Ammon's horn (tissue), 1 donor: ENCODE results near the gene AFF1.

Source experiments
- DNase-seq: peaks from one replicate; pipeline ENCODE4 v3.0.0-alpha.2; 2016; ENCODE audit warnings: low spot score

The AFF1 gene

DNA sequence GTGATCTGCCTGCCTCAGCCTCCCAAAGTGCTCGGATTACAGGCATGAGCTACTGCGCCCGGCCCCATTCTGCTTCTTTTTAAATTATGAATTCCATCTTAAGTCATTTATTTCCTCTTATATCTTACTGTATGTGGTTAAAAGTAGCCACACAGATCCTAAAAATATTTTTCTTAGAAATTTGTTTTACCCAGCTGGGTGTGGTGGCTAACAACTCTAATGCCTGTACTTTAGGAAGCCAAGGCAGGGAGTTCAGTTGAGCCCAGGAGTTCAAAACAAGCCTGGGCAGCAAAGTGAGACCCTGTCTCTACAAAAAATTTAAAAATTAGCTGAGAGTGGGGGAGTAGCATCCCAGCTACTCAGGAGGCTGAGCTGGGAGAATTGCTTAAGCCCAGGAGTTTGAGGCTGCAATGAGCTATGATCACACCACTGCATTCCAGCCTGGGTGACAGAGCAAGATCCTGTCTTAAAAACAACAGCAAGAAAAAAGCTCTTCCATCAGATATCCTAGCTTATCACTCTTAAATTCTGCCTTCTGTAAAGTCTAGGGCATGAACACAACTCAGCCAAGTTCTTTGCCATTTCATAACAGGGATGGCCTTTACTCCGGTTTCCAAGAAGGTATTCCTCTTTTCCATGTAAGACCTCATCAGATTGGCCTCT is 15.1 kb upstream of the AFF1 start:
- no peak for DNase-seq

DNA sequence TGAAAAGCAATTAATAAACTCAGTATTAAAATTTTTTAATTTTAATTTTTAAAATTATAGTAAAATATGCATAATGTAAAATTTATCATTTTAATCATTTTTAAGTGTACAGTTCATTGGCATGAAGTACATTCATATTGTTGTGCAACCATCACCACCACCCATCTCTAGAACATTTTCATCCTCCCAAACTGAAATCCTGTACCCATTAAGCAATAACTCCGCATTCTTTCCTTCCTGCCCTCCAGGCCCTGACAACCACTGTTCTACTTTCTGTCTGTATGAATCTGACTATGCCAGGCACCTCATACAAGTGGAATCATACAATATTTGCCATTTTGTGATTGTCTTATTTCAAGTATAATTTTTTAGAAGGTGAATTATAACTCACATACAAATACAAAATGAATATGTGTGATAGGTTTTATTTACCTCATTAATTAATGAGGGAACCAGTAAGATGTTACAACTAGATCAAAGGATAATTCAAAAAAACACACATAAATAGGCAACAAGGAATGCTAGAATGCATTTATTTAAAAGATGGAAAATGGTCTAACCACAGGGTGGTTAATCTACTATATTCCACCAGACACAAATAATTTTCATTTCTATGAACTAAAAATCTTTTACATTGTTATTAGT is 13.1 kb upstream of the AFF1 start:
- DNase-seq = no peak

DNA sequence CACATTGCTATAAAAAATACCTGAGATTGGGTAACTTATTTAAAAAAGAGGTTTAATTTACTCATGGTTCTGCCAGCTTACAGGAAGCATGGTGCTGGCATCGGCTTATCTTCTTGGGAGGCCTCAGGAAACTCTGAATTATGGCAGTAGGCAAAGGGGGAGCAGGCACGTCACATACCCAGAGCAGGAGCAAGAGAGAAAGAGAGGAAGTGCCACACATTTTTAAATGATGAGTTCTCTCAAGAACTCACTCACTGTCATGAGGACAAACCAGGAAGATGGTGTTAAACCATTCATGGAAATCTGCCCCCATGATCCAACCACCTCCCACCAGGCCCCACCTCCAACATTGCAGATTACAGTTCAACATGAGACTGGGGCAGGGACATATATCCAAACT is 10.0 kb upstream of the AFF1 start:
- no peak for DNase-seq

DNA sequence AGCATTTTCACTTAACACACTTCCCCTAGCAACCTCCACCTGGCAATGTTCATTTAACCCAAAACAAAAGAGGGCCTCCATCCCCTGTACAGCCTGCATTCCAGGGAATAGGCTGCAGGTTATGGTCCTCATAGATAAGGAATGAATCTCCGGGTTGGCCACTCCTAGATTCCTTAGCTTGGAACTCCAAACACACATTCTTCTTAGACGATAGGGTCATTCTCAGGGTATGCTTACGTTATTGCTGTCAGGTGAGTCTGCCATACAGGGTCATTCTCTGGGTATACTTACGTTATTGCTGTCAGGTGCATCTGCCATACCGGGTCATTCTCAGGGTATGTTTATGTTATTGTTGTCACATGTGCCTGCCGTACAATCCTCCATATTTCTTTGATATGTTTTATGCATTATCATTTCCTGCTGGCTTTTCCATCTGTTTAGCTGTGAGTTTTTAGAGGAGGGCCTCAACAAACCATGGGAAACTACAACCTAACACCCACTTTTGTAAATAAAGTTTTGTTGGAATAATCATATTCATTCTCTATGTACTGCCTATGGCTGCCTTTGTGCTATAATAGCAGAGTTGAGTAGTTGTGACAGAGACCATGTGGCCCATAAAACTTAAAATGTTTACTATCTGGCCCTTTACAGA is 8.2 kb upstream of the AFF1 start:
- no peak for DNase-seq

DNA sequence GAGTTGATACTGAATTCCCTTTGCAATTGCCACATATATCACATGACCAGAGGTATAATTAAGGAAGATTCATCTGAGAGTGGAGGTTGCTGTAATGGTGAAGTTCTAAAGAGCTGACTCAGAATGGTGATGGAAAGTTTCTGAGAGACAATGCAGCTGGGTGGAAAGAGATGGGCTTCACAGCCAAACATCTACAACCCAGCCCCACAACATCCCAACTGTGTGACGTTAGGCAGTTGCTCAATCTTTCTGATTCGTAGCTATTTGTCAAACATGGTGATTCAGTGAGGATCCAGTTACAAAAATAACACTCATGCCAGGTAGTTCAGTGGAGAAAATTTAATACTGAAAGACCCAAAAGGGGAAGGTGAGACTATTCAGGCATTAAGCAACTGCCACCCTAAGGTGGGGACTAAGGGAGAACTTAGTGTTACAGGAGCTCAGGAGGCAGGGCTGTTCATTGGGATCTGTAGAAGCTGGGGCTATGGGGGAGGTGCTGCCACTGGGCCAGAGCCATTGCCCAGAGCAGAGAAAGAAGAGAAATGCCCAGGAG is 6.9 kb upstream of the AFF1 start:
- DNase-seq = no peak

DNA sequence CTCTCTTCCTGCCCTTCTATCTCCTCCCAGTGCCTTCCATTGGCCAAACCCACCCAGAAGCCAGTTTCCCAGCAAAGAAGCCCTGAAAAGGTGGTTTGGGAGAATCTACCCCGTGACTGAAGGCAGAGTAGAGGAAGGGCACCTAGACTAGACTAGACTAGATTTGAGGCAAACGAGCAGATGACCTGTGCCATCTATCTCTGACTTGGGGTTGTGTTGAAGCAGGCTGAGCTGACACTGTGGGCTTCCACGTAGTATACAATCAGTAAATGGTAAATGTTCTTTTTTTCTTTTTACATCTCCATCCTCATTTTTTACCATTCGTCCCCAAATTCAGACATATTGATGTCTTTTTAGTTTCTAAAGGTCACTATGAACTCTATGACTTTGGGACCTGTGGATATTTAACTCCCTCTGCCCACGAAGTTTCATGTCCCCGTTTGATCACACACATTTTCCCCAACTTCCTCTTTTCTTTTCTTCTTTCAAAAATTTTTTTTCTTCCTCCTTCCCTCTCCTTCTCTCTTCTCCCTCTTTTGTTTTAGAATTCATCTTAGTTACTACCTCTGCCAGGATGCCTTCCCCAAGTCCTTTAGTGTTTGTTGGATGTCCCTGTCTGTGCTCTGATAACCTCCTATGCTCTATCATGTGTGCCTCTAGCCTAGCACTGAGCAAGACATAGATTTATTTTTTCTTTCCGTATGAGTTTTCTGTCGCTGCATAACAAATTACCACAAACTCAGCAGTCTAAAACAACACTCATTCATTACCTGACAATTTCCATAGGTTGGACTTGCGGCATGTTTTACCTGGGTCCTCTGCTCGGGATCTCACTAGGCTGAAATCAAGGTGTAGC is 6.2 kb upstream of the AFF1 start:
- no peak for DNase-seq

DNA sequence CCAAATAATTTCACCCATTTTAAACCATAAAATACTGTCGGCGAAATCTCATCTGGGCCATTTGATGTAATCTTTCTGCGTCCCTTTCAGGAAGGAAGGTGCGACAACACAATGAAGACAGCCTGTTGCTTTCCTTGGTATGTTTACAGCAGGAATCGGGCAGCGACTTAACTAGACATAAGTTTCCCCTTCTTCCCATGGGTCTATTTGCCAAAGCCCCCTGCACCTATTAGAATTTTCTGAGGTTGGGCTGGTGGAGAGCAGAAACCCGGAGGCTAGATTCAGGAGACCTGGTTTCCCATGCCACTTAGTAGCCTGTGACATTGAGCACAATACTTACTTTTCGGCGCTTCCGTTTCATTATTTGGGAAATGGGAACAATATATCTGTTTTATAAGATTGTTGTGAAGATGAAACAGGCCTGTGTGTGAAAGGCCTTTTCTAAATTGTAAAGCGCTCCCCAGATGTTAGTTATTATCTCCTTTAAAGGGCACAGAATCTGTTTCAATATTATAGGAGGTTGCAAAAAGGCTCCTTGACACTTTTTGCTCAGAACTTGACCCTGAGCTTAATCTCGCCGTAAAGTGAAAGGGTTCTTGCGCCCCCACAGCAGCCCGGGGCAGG is 552 bp upstream of the AFF1 start:
- DNase-seq = peak; percentile 9

DNA sequence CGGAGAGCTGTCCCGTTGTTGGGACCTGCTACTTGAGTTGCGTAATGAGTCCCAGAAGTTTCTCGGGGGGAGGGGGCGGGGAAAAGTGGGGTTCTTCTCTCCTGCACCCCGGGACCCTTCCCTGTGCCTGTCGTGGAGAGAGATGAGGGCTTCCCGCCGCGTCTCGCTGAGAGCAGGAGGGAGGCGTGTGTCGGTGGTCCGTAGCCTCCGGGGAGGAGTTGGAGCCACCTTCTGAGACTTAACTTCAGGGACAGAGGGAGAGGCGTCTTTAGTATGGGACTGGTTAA is 698 bp downstream of the AFF1 start:
- DNase-seq = no peak

DNA sequence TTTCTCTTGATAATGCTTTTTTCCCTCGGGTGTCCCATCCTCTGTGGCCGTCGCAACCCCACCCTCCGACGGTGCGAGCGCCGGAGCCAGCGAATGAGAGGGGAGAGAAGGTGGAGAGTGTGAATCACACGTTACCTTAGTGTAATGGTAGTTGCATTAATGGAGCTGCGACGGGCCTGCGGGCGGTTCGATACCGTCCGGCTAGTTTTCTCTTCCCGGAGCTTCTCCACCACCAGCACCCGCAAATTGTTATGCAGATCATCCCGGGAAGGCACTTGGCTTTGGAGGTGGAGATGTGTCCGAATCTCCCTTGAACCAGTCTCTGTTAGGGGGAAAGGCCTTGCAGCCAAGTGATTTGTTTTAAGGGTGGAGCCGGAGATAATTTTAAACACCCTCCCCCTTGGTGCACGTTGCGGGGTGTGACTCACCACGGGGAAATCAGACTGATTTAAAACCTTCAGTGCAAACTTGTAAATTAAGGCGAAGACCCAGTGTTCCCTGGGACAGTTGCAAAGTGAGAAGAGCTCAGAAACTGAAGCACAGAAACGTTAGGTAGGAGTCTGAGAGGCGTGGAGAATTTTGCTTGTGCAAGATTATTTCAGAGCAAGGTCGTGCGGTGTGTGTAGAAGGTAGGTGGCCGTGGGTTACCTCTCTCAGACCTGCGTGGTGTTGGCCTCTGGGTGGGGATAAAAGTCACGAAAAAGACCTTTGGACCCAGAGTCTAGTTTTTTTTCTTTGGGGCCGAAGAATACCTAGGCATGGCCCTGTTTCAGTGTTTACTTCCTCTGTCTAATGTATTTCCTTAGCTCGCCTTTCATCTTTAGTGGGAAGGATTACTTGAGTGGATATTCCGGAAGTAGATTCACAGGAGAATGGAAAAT is 1.3 kb downstream of the AFF1 start:
- peak; percentile 20 for DNase-seq

DNA sequence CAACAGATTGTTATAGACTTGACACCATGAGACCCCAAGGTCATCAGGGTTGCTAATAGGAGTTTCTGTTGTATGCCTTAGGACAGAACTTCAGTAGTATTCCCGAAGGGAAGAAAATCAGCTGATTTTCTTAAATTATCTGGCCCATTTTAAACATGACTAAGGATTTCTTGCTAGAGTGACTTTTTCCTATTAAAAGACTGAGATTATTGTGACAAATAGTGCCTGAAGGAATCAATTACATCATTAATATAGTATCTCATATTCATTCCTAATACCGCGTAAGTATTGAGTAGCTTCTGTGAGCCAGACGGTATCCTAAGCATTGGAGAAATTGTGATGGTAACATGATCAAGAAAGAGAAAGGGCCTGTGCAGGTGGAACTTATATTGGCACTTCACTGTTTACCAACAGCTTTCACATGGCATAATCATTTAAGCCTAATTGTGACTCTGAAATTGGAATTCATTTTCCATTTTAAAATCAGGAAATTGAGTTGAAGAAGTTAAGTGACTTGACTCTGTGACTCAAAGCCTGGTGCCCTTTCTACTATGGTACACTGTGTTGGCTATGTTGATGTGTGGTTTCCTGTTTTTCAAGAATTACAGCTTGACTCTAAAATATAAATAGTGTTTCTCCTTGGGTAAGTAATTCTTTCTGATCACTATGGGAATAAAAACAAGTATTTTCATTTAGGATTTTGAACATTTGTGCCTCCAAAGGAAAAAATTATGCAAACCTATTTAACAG is 4.1 kb downstream of the AFF1 start:
- no peak for DNase-seq

DNA sequence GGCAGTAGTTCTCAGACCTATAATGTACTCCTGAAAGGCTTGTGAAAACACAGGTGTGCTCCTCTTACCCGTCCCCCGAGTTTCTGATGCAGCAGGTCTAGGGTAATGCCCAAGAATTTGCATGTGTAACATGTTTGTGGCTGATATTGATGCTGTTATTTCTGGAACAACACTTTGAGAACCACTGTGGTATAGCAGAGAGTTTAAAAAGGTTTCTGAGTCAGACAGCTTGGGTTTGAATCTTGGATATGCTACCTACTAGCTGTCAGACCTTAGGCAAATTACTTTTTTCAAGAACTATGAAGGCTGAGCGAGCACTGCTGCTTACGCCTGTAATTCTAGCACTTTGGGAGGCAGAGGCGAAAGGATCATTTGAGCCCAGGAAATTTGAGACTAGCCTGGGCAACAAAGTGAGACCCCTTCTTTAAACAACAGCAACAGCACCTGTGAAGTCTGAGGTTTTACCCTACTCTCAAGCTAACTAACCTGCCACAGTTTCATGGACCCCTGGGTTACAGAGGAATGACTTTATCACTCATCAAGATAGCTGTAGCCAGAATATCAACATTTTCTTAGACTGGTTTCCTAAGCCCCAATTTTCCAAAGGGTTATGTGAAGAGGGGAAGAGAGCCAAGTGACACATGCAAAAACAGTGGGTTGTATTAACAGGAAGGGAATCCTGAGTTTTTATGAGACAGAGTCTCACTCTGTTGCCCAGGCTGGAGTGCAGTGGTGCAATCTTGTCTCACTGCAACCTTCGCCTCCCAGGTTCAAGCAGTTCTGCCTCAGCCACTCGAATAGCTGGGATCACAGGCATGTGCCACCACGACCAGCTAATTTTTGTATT is 5.1 kb downstream of the AFF1 start:
- DNase-seq = no peak

DNA sequence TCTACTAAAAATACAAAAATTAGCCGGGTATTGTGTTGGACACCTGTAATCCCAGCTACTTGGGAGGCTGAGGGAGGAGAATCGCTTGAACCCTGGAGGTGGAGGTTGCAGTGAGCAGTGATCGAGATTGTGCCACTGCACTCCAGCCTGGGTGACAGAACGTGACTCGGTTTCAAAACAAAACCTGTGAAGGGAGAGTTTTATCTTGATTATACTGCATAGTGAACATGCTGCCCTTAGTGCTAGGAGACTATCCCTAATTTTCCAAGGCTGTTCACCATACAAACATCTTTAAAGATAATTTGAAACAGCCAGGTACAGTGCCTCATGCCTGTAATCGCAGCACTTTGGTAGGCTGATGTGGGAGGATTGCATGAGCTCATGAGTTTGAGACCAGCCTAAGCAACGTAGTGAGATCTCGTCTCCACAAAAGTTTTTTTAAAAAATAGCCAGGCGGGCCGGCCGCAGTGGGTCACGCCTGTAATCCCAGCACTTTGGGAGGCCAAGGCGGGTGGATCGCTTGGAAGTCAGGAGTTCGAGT is 6.2 kb downstream of the AFF1 start:
- no peak for DNase-seq

DNA sequence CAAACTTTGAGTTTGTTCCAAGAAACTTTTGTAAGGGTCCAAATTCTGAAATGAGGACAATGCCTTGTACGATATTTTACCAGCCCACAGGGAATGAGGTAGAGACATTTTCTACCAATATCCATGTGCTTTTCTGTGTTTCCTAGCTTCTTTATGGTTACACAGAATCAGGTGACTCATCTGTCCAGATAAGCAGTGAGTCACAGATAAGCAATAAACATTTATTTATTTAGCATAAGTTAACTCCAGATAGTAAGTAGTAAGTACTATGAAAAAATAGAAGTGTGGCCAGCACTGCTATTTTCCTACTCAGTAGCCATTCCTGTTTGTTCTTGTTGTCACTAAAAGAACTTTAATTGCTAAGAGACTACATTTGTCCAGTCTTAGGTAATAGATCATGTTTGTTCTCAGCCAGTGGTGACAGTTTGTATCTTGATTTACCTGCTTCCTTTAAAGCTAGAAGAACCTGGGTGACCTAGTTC is 7.4 kb downstream of the AFF1 start:
- no peak for DNase-seq

DNA sequence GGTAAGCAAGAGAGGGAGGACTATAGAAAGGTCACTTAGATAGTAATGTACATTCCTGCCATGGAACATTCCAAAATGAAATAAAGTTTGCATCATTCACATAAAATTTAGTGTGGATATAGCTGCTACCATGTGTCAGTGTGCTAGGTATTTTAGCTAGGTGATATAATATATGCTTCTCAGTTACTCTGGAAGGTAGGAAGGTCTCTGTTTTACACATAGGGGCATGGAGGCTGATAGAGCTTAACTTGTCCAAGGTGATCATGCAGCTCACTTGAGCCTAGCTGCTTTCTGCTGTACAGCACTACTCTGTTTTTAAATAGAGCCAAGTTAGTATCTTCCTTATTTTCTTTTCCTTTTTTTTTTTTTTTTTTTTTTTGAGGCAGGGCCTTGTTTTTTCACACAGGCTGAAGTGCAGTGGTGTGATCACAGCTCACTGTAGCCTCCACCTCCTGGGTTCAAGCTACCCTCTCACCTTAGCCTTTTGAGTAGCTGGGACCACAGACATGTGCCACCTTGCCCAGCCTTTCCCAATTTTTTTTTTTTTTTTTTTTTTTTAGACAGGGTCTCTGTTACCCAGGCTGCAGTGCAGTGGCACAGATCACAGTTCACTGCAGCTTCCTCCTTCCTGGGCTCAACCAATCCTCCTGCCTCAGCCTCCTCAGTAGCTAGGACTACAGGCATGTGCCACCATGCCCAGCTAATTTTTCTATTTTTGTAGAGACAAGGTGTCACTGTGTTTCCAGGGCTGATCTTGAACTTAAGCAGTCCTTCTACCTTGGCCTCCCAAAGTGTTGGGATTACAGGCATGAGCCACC is 10.4 kb downstream of the AFF1 start:
- no peak for DNase-seq

DNA sequence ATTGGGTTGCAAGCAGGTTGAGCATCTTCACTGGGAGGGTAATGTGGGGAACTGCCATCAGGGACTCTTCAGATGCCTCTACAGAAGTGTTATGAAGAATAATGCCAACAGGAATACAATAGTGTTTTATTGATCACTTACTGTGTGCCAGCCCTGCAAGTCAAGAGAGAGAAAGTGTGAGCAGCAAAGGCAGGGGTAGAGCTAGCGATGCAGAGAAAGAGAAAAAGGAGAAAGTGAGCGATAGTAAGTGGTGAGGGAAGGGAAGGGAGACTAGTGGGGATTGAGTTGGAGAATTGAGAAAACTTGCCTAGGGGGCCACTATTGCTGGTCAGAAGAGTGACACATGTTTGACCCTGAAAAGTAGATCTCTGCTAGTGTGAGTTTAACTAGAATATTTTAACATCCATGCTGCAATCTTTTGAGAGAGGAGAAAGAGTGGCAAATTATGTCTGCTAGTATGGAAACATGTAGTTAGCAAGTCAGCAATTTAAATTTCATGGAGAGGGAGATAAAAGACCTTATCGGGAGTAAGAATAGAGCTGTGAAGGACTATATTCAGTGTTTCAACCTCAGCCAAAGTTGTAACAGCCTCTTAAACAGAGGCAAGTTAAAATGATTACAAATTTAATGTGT is 12.2 kb downstream of the AFF1 start:
- DNase-seq = no peak

DNA sequence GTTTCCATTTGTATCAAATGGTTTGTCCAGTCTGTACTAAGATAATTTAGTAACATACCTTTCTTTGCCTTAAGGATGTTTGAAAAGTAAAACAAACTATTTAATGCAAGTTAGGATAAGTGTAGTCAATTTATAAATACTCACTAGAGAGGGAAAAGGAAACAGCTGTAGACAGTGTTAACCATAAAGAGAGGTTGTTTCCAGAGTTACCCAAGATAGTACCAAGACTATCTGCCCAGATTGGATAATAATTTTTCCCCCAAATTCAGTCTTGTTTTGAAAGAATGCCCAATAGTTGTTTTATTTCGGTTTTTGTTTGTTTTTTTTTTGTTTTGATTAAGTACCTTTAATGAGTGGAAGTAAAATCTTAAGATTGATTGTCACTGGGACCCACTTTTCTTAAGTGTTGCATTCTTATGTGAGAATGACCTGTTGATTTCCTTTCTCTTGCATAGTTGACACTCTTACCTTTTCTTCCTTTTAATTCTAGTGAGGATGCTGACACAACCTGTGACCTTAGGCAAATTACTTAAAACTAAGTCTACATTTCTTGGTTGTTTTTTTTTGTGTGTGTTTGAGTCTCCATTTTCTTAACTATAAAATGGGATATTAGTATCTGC is 12.8 kb downstream of the AFF1 start:
- DNase-seq = no peak

DNA sequence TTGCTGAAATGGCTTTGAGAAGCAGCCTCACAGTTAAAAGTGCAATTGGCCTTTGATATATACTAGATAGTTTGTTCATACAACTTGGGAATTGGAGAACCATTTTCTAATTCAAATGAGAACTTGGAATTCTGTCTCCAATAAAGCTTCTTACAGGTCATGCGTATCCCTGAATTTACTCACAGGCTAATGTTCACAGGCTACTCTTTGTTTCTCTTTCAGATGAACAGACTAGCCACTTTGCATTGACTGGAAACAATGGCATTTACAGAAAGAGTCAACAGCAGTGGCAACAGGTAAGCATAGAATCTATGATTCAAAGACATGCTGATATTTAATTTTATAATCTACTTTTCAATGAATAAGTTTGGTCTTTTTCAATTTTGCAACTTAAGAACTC is 13.5 kb downstream of the AFF1 start:
- no peak for DNase-seq
